B cell (primary cell): ENCODE results near the gene UNC79.

Experiments
- CTCF ChIP-seq: fragments of 200-600 bp; IDR thresholded peaks from one replicate; pipeline ENCODE4 v1.8.0; 2022; ENCODE audit warnings: antibody characterized with exemption, mild to moderate bottlenecking
- EZH2 ChIP-seq: IDR thresholded peaks from 2 replicates; pipeline ENCODE4 v1.6.1; 2012; ENCODE audit warnings: borderline replicate concordance, low read depth, mild to moderate bottlenecking, moderate library complexity, low read length; ENCODE audit not compliant: insufficient read depth, poor library complexity, severe bottlenecking

GRCh38 chr14:93747102-93747501, 316.4 kb downstream of the UNC79 start:
- no peak for TF ChIP-seq CTCF
- no peak for TF ChIP-seq EZH2
